ENCODE measurements around the gene GNG2. TPM values are rescaled to one million over a fixed set of nuclear protein-coding genes. Genes with fewer than 3 reads are reported as not detected.

Gene GNG2
- total and polyA plus RNA-seq, 2 of the 8 experiments (the other 6 are each of a cell fraction or from before 2014, with no cell fraction given): 8.2 to 17.9 TPM

GRCh38 chr14:51926449-51926848, 66.0 kb downstream of the GNG2 start (continued):
- no peak for TF ChIP-seq USF2 (IDR thresholded peaks at IDR 0.05; ENCODE audit: low read length)
